Vagina (tissue), 2 donors: ENCODE data around the gene MXD3.

Source experiments
- CTCF ChIP-seq, 3 experiments: fragments of 450-650 bp in 2 of 3; fragments of 200-600 bp in 1 of 3; sonication (generic) in 1 of 3; IDR thresholded peaks; one replicate each; pipeline ENCODE4 v1.5.1; 2017 to 2019; ENCODE audit warnings: antibody characterized with exemption in 3 of 3, mild to moderate bottlenecking in 2 of 3, moderate library complexity in 2 of 3
- POLR2A ChIP-seq, 2 donors: fragments of 450-650 bp; IDR thresholded peaks; one replicate each; pipeline ENCODE4 v1.6.1; 2017; ENCODE audit warnings: antibody characterized with exemption in 2 of 2, mild to moderate bottlenecking in 2 of 2, moderate library complexity in 2 of 2

GRCh38 chr5:177357459-177358351 lies 46.0 kb upstream of the MXD3 start, which contains the start of gene RGS14:
- TF ChIP-seq CTCF (IDR thresholded peaks at IDR 0.05) (no peak), POLR2A (IDR thresholded peaks at IDR 0.05) (no peak)
